ENCODE measurements around the gene SMARCD1.

GRCh38 chr12:50049254-50050118 lies 35.7 kb upstream of the SMARCD1 start:
- TF ChIP-seq MAX (IDR thresholded peaks at IDR 0.05): no peak
- TF ChIP-seq HNF4A (conservative IDR thresholded peaks at IDR 0.05): no peak
- TF ChIP-seq CTCF (IDR thresholded peaks at IDR 0.05; ENCODE audit: low read depth, low read length, missing input control): no peak
- no peak for TF ChIP-seq YY1 (IDR thresholded peaks at IDR 0.05)
- TF ChIP-seq FOXA2 (IDR thresholded peaks at IDR 0.05): no peak
- TF ChIP-seq JUND (IDR thresholded peaks at IDR 0.05): no peak
- TF ChIP-seq ATF3 (IDR thresholded peaks at IDR 0.05): no peak
- TF ChIP-seq SP1 (IDR thresholded peaks at IDR 0.05): no peak
